Measurements from ENCODE around the gene PRKN. TPM values are rescaled to one million over a fixed set of nuclear protein-coding genes. Genes with fewer than 3 reads are reported as not detected.

PRKN gene
- total RNA-seq, 1 experiment from 2014 or later = 2.0 TPM

GRCh38 chr6:162526960-162527359, 200.6 kb downstream of the PRKN start:
- Histone ChIP-seq H4K5ac (ENCODE audit: insufficient read length, low read depth, low read length) (no peak overlapping the region), H3K56ac (ENCODE audit: insufficient read length, low read depth, low read length) (no peak overlapping the region), H3K23ac (ENCODE audit: insufficient read length, low read depth, low read length) (no peak overlapping the region), H3K27me3 (ENCODE audit: insufficient read depth, low read length) (no peaks in the 10 kb centered on the region), H3K23me2 (ENCODE audit: insufficient read length, low read depth, low read length, poor library complexity, severe bottlenecking) (no peaks in the 10 kb centered on the region), H3K4me2 (ENCODE audit: insufficient read depth, insufficient read length, low read length) (no peak overlapping the region), H2BK120ac (ENCODE audit: low read depth, low read length, poor library complexity, severe bottlenecking) (no peak overlapping the region), H4K20me1 (ENCODE audit: control insufficient read depth, insufficient read depth, insufficient read length) (no peaks in the 10 kb centered on the region), H3K79me2 (ENCODE audit: insufficient read depth, low read length) (no peaks in the 10 kb centered on the region), H4K8ac (replicated peaks; ENCODE audit: insufficient read length, low read depth, low read length) (no peak overlapping the region), H3K14ac (ENCODE audit: insufficient read depth, low read length) (no peak overlapping the region), H2BK12ac (ENCODE audit: insufficient read length, low read depth, low read length) (no peak overlapping the region), H2AFZ (ENCODE audit: low read length) (no peak overlapping the region), H3K9me3 (ENCODE audit: control insufficient read depth, low read depth, low read length) (no peaks in the 10 kb centered on the region), H3K18ac (ENCODE audit: insufficient read length, low read depth, low read length) (no peak overlapping the region), H3K27ac (ENCODE audit: insufficient read length, low read depth, low read length) (no peak overlapping the region), H3K79me1 (ENCODE audit: insufficient read depth, low read depth, low read length, poor library complexity, severe bottlenecking) (no peaks in the 10 kb centered on the region), H3K4ac (ENCODE audit: low read depth, low read length) (no peak overlapping the region), H4K91ac (ENCODE audit: insufficient read length, low read depth, low read length) (no peak overlapping the region), H2BK15ac (ENCODE audit: low read depth, low read length) (no peak overlapping the region), H3K9ac (ENCODE audit: extremely low read depth, insufficient read length, low read length) (no peak overlapping the region), H3T11ph (ENCODE audit: low read length) (no peak overlapping the region), H2BK5ac (ENCODE audit: insufficient read length, low read length) (no peak overlapping the region), H3K4me1 (ENCODE audit: insufficient read depth, low read length) (no peaks in the 10 kb centered on the region), H2AK5ac (ENCODE audit: insufficient read length, low read length) (no peak overlapping the region), H2BK20ac (ENCODE audit: low read depth, low read length, poor library complexity, severe bottlenecking) (no peak overlapping the region)
- DNase-seq = no peak
- 0 out of 7 replicates have a peak overlapping the region, but pooled peaks of 1 of the 3 experiments have one; percentile 22 for H3K27ac Mint-ChIP-seq
- no peaks in the 10 kb centered on the region for H3K36me3 Mint-ChIP-seq (ENCODE audit: insufficient read depth in 1 of 3, low read depth in 3 of 3)
- peaks cover 10 to 22% of the 10 kb centered on the region in 2 experiments for H3K4me1 Mint-ChIP-seq
- no peak overlapping the region for H3K4me3 Mint-ChIP-seq
- no peaks in the 10 kb centered on the region for H3K9me3 Mint-ChIP-seq
- TF ChIP-seq, protein P1, sequence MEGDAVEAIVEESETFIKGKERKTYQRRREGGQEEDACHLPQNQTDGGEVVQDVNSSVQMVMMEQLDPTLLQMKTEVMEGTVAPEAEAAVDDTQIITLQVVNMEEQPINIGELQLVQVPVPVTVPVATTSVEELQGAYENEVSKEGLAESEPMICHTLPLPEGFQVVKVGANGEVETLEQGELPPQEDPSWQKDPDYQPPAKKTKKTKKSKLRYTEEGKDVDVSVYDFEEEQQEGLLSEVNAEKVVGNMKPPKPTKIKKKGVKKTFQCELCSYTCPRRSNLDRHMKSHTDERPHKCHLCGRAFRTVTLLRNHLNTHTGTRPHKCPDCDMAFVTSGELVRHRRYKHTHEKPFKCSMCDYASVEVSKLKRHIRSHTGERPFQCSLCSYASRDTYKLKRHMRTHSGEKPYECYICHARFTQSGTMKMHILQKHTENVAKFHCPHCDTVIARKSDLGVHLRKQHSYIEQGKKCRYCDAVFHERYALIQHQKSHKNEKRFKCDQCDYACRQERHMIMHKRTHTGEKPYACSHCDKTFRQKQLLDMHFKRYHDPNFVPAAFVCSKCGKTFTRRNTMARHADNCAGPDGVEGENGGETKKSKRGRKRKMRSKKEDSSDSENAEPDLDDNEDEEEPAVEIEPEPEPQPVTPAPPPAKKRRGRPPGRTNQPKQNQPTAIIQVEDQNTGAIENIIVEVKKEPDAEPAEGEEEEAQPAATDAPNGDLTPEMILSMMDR (conservative IDR thresholded peaks at IDR 0.05) = no peak
- no CpG with 5 or more reads among the region's 7 CpGs for WGBS (ENCODE audit: extremely low coverage, insufficient read length, low lambda C conversion rate)
- H3K27me3 Mint-ChIP-seq (ENCODE audit: low read depth) = no peaks in the 10 kb centered on the region
